Middle frontal gyrus (tissue), 1 donor: ENCODE measurements around the gene FAM50B.
"Not testable (repeated sequence)": the region's sequence is repeated elsewhere in the genome, so short reads cannot be mapped to it uniquely, and the experiment has no call there.

Experiments
- DNase-seq: peaks from one replicate; pipeline ENCODE4 v3.0.0-alpha.2; 2015; ENCODE audit warnings: low spot score; ENCODE audit errors: extremely low spot score

Gene FAM50B

DNA sequence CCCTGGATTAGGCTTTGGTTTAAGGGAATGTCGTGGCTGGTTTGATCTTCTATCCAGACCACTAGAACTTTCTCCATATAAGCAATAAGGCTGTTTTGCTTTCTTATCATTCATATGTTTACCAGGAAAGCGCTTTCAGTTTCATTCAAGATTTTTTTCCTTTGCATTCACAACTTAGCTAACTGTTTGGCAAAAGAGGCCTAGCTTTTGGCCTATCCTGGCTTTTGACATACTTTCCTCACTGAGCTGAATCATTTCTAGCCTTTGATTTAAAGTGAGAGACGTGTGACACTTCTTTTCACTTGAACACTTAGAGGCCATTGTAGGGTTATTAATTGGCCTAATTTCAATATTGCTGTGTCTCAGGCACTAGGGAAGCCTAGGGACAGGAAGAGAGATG lies 1.7 kb upstream of the FAM50B start:
- no peak for DNase-seq

- DNase-seq = no peak
These were observed 793 bp upstream of the FAM50B start for GRCh38 chr6:3848380-3848779.

- no peak for DNase-seq
These were observed 693 bp downstream of the FAM50B start for GRCh38 chr6:3849681-3850450.

DNA sequence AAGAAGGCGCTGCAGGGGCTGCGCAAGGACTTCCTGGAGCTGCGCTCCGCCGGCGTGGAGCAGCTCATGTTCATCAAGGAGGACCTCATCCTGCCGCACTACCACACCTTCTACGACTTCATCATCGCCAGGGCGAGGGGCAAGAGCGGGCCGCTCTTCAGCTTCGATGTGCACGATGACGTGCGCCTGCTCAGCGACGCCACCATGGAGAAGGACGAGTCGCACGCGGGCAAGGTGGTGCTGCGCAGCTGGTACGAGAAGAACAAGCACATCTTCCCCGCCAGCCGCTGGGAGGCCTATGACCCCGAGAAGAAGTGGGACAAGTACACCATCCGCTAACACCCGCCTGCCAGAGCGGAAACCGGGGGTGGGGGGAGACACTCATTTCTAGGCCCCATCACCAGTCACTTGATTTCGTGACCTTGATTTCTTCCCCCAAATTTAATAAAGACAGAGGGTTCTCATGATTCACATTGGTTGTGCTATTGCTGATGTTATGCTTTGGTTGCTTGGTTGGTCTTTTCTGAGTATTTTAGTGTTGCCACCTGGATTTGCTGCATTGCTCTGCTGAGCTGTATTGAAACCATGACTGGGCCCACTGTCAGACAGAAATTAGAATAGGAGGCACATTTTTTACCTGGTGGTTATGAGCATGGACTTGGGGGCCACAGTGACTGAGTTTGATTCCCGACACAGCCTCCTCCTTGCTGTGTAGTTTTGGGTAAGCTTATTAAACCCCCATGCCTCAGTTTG lies 1.5 kb downstream of the FAM50B start:
- DNase-seq = no peak

DNA sequence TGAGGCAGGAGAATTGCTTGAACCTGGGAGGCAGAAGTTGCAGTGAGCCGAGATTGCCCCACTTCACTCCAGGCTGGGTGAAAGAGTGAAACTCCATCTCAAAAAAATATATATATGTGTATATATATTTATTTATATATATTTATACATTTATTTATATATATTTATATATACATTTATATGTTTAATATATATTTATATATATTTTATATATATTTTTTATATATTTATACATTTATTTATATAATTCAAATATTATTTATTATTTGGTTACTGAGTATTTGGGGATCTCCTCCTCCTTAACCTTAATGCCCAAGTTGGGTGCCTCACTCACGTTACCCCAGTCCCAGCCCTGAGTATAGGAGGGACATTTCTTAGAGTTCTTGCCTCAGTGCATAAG lies 2.7 kb downstream of the FAM50B start:
- DNase-seq = no peak

DNA sequence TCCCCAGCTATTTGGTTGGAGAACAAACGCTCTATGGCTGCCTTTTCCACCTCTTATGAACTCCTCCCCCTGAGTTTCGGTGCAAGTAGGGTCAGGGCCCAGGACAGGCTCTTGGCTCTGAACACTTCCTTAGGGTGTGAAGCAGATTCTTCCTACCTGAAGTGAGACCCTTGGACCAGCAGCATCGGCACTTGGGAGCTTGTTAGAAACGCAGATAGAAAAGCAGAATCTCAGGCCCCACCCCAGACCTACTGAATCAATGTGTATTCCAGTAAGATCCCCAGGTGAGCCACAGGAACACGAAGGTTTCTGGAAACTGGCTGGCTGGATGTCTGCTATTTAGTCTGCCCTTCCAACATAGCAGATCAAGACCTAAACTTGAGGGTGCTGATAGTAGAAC lies 3.2 kb downstream of the FAM50B start:
- no peak for DNase-seq

DNA sequence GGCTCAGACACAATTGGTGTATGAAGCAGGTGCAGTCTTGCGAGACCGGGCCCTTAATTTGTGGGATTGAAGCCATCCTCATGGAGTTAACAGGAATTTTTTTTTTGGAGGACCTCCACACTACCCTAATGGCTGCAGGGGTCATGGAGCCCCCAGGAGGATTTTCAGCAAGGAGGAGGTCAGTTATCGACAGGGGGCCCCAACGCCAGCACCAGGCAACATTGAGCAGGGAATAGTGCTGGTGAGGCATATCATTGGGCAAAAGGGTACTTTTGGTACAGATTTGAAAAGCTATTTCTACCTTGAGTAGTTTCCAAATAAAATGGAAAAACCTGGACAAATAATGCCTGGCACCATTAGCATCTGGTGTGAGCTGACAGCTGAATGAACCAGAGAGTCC lies 6.7 kb downstream of the FAM50B start:
- DNase-seq = no peak

DNA sequence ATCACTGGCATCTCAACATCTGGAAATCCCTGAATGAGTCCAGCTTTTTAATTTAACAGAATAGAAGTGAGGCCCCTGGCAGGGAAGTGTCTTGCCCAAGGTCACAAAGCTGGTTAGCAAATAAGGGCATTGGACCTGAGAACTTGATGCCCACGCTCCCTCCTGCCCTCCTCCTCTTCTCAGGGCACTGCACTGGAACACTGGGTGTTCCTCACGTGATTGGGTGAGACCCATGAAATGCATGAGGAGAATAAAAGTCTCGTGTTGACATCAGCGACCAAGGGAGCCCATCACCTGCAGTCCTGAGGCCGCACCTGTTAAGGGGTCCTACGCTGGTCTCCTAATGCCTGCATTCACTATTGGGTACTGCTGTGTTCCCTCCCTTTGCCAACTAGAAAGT lies 7.4 kb downstream of the FAM50B start:
- no peak for DNase-seq

DNA sequence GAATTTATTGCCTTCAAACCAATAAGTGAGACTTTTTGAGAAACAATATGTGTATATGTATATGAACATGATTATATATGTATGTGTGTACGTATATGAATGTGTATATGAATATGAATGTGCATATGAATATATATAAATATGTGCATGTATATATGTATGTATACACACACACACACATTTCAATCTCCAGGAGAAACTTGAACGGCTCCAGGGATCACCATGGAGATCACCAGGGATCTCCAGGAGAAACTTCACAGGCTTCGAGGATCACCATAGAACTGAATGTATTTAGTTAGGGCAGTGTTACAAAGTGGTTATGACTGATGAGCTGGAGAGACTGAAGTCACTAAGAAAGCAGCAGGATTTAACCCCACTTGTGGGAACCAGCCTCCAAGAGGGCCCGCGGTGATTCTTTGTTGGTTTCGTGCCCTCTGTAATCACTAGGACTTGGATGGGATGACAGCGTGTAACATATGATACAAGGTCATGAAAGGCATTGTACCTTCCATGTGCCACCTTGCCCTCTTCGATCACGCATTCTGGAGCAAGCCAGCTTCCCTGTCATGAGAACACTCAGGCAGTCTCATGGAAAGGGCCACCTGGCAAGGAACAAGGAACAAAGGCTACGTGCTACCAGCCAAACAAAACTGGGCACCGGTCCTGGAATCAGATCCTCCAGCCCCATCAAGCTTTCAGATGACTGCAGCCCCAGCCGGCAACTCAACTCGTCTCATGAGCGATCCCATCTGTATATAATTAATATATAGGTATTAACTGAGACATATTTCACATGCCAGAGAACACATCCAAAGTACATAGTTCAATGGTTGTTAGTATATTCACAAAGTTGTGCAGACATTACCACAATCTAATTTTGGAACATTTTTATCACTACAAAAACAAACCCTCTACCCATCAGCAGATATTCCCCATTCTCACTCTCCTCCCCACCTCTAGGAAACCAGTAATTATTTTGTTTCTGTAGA lies 8.6 kb downstream of the FAM50B start:
- no peak for DNase-seq

DNA sequence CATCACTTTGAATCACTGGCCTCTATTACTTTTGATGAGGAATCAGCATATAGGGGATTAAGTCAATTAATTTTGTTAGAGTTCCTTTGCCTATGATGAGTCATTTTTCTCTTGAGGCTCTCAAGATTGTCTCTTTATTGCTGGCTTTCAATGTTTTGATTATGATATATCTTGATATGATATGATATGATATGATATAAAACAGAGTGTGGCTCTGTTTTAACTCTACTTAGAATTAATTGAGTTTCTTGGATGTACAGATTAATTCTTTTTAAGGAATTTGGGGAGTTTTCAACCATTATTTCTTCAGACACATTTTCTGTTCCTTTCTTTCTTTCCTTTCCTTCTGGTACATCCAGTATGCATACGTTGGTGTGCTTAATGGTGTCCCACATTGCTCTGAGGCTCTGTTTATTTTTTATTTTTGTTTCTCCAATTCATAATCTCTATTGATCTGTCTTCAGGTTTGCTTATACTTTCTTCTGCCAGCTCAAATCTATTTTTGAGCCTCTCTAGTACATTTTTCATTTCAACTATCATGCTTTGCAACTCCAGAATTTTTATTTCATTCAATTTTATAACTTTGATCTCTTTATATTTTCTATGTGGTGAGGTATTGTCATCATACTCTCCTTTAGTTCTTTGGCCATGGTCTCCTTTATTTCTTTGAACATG lies 10.8 kb downstream of the FAM50B start:
- no peak for DNase-seq

GRCh38 chr6:3861424-3861823 lies 12.3 kb downstream of the FAM50B start:
- no peak for DNase-seq

- no peak for DNase-seq
These were observed 12.9 kb downstream of the FAM50B start for GRCh38 chr6:3862038-3862437.

DNA sequence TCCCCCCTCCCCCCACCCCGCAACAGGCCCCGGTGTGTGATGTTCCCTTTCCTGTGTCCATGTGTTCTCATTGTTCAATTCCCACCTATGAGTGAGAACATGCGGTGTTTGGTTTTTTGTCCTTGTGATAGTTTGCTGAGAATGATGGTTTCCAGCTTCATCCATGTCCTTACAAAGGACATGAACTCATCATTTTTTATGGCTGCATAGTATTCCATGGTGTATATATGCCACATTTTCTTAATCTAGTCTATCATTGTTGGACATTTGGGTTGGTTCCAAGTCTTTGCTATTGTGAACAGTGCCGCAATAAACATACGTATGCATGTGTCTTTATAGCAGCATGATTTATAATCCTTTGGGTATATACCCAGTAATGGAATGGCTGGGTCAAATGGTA lies 14.1 kb downstream of the FAM50B start:
- not testable (repeated sequence) for DNase-seq

DNA sequence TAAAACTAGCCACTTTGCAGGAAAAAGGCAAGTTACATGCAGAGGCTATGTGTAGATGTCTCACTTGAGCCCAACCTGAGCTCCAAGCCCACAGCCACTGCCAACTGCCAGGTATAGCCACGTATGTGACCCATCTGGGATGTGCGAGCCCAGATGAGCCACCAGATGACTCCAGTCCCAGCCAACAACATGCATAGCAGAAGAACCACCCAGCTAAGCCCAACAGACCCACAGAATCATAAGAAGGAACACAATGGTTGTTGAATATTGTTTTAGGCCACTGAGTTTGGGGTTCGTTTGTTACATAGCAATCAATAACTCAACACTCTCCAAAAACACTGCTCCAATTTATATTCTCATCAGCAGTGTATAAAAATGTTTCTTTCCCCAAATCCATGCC lies 16.3 kb downstream of the FAM50B start:
- DNase-seq = no peak

GRCh38 chr6:3867641-3868502 lies 18.7 kb downstream of the FAM50B start:
- DNase-seq = no peak

GRCh38 chr6:3868544-3868943 lies 19.4 kb downstream of the FAM50B start:
- no peak for DNase-seq

DNA sequence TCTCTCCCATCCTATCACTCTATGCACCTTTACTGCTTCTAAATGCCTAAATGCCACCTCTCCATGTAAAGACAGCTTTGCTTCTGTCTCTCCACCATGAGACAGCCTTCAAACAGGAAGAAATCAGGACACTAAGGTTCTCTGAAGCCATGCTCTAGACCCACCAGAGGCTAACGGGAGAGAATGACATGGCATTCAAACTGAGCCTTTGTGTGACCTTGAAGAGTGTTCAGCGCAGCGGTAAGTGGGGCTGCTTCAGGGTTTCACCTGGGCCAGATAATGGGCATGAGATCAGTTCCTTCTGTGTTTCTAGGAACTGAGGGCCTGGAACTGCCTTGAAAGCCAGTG lies 20.1 kb downstream of the FAM50B start:
- DNase-seq = no peak

DNA sequence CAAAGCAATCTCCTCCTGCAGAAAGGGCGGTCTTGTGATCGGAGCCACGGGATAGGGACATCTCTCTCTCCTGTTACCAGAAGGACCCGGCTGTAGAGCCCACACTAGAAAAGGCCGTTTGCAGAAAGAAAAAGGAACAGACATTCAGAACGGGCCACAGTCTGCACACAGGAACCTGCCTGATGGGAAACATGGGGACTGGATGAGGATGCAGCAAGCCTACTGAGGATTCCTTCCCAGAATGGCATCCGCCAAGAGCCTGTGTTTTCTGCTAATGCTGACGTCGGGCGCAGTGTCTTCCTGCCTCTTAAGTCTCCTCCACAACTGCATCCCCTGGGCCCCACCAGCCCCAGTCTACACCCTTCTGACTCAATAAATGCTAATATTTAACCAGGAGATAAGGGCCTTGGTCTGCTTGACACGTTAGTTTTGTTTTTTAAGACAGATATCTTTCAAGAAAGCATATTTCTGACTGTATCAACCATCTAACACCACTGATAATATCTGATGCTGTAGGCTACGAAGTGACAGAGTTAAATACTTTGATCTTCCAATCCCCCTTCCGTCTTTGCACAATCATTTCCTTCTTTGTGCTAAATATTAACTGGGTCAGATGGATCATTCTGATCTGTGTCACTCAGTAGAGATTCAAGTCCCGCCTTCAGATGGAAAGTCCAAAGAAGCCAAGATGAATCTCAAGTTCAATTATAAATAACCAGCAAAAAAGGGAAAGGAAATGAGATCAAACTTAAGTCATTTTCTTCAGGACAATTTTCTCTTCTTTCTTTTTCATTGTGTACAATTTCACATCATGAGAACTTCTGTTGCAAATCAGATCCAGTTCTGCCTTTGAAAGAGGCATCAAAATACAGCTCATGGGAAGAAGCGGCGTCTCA lies 20.7 kb downstream of the FAM50B start:
- no peak for DNase-seq

GRCh38 chr6:3870528-3870925 lies 21.4 kb downstream of the FAM50B start:
- DNase-seq = no peak
